ENCODE results near the gene JADE1. TPM values are rescaled to one million over a fixed set of nuclear protein-coding genes. Genes with fewer than 3 reads are reported as not detected.

Gene JADE1
- total and polyA plus RNA-seq, 2 of the 13 experiments (the other 11 are each of a cell fraction or from before 2014, with no cell fraction given) = 5.4 to 19.3 TPM

DNA sequence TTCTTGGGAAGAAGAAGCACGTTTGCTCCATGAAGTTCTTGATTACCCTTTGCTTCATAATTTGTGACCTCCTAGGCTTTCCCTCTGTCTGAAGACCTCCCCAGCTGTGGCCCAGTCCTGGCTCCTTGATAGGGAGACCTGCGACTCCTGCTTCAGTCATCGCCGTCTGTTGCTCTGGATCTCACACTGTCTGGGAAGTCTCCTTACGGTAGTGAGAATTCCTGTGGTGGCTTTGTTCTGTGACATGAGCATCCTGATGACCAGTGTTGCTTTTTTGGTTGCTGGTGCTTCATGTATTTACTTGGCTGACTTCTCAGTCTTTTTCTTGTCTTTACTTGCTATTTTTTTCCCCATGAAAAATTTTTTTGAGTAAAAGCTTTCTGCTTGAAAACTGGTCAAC, 44.2 kb downstream of the JADE1 start:
- no peak for FAIRE-seq
- H3K36me3 ChIP-seq (replicated peaks in 1 of 2; ENCODE audit: control insufficient read depth in 1 of 2, insufficient read depth in 2 of 2, low read length in 2 of 2) = peaks cover 44 to 95% of the 10 kb centered on the region in 2 experiments

DNA sequence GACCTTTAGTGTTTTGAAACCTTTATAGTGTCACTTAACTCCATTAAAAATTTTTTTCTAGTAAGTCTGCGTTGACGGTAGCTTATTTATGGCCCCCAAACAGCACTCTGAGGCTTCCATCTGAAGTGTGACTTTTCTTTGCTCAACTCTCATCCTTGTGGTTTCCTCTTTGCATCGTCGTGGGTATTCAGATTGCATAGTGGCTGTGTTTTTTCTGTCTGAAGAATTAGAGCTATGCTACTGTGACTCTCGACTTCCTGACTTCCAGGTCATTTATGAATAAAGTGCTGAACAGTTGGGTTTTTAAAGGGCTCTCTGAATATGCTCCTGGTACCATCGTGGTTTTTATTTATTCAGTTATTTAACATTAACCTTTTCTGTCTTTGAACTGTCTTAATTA, 44.9 kb downstream of the JADE1 start:
- DNase-seq (ENCODE audit: low spot score) (no peak), FAIRE-seq (no peak), ATAC-seq (no peak)
- Histone ChIP-seq H3K4me1 (ENCODE audit: insufficient read depth, low read length) (no peaks in the 10 kb centered on the region), H3K9ac (ENCODE audit: insufficient read depth, low read depth, low read length) (no peak overlapping the region), H3K9me3 (ENCODE audit: low read length) (no peaks in the 10 kb centered on the region), H2AFZ (ENCODE audit: low read length) (no peak overlapping the region), H3K4me3 (replicated peaks in 1 of 3; ENCODE audit: insufficient read depth in 1 of 3, low read depth in 2 of 3, low read length in 3 of 3) (no peak overlapping the region), H3K36me3 (replicated peaks in 1 of 2; ENCODE audit: control insufficient read depth in 1 of 2, insufficient read depth in 2 of 2, low read length in 2 of 2) (peaks cover 39 to 94% of the 10 kb centered on the region in 2 experiments), H4K20me1 (ENCODE audit: insufficient read depth, low read length) (no peaks in the 10 kb centered on the region), H3K27me3 (ENCODE audit: control insufficient read depth in 1 of 2, insufficient read depth in 2 of 2, low read length in 2 of 2) (no peaks in the 10 kb centered on the region), H3K79me2 (ENCODE audit: insufficient read depth, low read length) (no peaks in the 10 kb centered on the region), H3K4me2 (ENCODE audit: low read depth, low read length) (no peak overlapping the region), H3K27ac (ENCODE audit: extremely low read length, insufficient read depth, low read length) (no peak overlapping the region)
- intact Hi-C loops (cut with micrococcal nuclease; ENCODE audit: unreplicated experiment) (no loop called here), in situ Hi-C loops (cut with HindIII; ENCODE audit: extremely low pct_ligation_motif_present, low pct_unique_long_range_greater_than_20kb) (no loop called here)
- WGBS (ENCODE audit: low lambda C conversion rate) = 91% methylated on average over 6 of the region's 6 CpGs
- ChIA-PET CTCF (ENCODE audit: low intra/inter-chr PET ratio, low total read pairs) (no interaction called here), POLR2A (no interaction called here)
- no peak for TF ChIP-seq PTBP1 (IDR thresholded peaks at IDR 0.05; ENCODE audit: low read depth, low read length, poor library complexity, severe bottlenecking)
- no peak for TF ChIP-seq CBFB (CRISPR knock-in tag; IDR thresholded peaks at IDR 0.05)
- no peak for TF ChIP-seq TCF7 (IDR thresholded peaks at IDR 0.05; ENCODE audit: low read depth)
- TF ChIP-seq KAT2B (IDR thresholded peaks at IDR 0.05; ENCODE audit: borderline replicate concordance, low read depth, low read length) = no peak
- no peak for TF ChIP-seq ZNF777 (CRISPR knock-in tag; IDR thresholded peaks at IDR 0.05)
- no peak for TF ChIP-seq SIN3B (IDR thresholded peaks at IDR 0.05; ENCODE audit: low read length)
- TF ChIP-seq, protein P1, sequence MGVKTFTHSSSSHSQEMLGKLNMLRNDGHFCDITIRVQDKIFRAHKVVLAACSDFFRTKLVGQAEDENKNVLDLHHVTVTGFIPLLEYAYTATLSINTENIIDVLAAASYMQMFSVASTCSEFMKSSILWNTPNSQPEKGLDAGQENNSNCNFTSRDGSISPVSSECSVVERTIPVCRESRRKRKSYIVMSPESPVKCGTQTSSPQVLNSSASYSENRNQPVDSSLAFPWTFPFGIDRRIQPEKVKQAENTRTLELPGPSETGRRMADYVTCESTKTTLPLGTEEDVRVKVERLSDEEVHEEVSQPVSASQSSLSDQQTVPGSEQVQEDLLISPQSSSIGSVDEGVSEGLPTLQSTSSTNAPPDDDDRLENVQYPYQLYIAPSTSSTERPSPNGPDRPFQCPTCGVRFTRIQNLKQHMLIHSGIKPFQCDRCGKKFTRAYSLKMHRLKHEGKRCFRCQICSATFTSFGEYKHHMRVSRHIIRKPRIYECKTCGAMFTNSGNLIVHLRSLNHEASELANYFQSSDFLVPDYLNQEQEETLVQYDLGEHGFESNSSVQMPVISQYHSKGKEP (CRISPR knock-in tag; IDR thresholded peaks at IDR 0.05) = no peak
- no peak for TF ChIP-seq RNF2 (conservative IDR thresholded peaks at IDR 0.05; ENCODE audit: low read depth)
- no TSS peak for BruUV-seq (replicated peaks)

More for the DNA sequence above, 44.2 kb downstream of the JADE1 start:
- Histone ChIP-seq H3K79me2 (ENCODE audit: insufficient read depth, low read length) (no peaks in the 10 kb centered on the region), H3K4me2 (ENCODE audit: low read depth, low read length) (no peak overlapping the region), H3K9ac (ENCODE audit: insufficient read depth, low read depth, low read length) (no peak overlapping the region), H3K4me3 (replicated peaks in 1 of 3; ENCODE audit: insufficient read depth in 1 of 3, low read depth in 2 of 3, low read length in 3 of 3) (no peak overlapping the region), H3K9me3 (ENCODE audit: low read length) (no peaks in the 10 kb centered on the region), H3K27ac (ENCODE audit: extremely low read length, insufficient read depth, low read length) (no peak overlapping the region), H4K20me1 (ENCODE audit: insufficient read depth, low read length) (no peaks in the 10 kb centered on the region), H3K27me3 (ENCODE audit: control insufficient read depth in 1 of 2, insufficient read depth in 2 of 2, low read length in 2 of 2) (no peaks in the 10 kb centered on the region), H2AFZ (ENCODE audit: low read length) (no peak overlapping the region), H3K4me1 (ENCODE audit: insufficient read depth, low read length) (no peaks in the 10 kb centered on the region)
- WGBS (ENCODE audit: low lambda C conversion rate) = 95% methylated on average over 5 of the region's 5 CpGs
- intact Hi-C loops (cut with micrococcal nuclease; ENCODE audit: unreplicated experiment) = no loop called here
- POLR2A ChIA-PET = no interaction called here
- ATAC-seq (no peak), DNase-seq (ENCODE audit: low spot score) (no peak)
- CTCF ChIA-PET (ENCODE audit: low intra/inter-chr PET ratio, low total read pairs) = no interaction called here
- no peak for TF ChIP-seq ZNF572 (CRISPR knock-in tag; IDR thresholded peaks at IDR 0.05)
- TF ChIP-seq TBX3 (IDR thresholded peaks at IDR 0.05; ENCODE audit: borderline replicate concordance) = no peak
- no peak for TF ChIP-seq CC2D1A (CRISPR knock-in tag; IDR thresholded peaks at IDR 0.05)
- TF ChIP-seq NCOA2 (CRISPR knock-in tag; IDR thresholded peaks at IDR 0.05) = no peak
- in situ Hi-C loops (cut with HindIII; ENCODE audit: extremely low pct_ligation_motif_present, low pct_unique_long_range_greater_than_20kb) = no loop called here
- no TSS peak for BruUV-seq (replicated peaks)
